Neural progenitor cell (in vitro differentiated cells): ENCODE data around the gene GAB1.

Source experiments
- CTCF ChIP-seq: fragments of 200-600 bp; sonication (generic); IDR thresholded peaks from 2 replicates; pipeline ENCODE4 v1.5.1; 2017; ENCODE audit warnings: antibody characterized with exemption, mild to moderate bottlenecking
- EZH2 ChIP-seq: fragments of 200-600 bp; sonication (generic); IDR thresholded peaks from 2 replicates; pipeline ENCODE4 v1.6.1; 2017; ENCODE audit warnings: antibody characterized with exemption, mild to moderate bottlenecking, moderate library complexity
- EZH2phosphoT487 ChIP-seq: fragments of 200-600 bp; sonication (generic); IDR thresholded peaks from 2 replicates; pipeline ENCODE4 v1.6.1; 2017; ENCODE audit warnings: antibody characterized with exemption

GRCh38 chr4:143433231-143433630, 96.6 kb downstream of the GAB1 start:
- no peak for TF ChIP-seq EZH2phosphoT487
- TF ChIP-seq CTCF = no peak
- no peak for TF ChIP-seq EZH2
